HepG2 (cell line): ENCODE results near the gene ABCA8. TPM values are rescaled to one million over a fixed set of nuclear protein-coding genes. Genes with fewer than 3 reads are reported as not detected.

ENCODE experiments used
- FOXO1 ChIP-seq: sonication (generic); formaldehyde crosslinking; IDR thresholded peaks from 2 replicates; pipeline ENCODE4 v1.4.0; 2020; ENCODE audit warnings: missing genetic modification reagents
- HCFC1 ChIP-seq: fragments of 150-350 bp; IDR thresholded peaks from 2 replicates; pipeline ENCODE4 v1.6.1; 2014; ENCODE audit warnings: low read depth, low read length
- HDAC2 ChIP-seq: sonication (generic); formaldehyde crosslinking; IDR thresholded peaks from 2 replicates; pipeline ENCODE4 v1.4.0; 2020; ENCODE audit warnings: missing genetic modification reagents
- HOXD1 ChIP-seq: sonication (generic); formaldehyde crosslinking; IDR thresholded peaks from 2 replicates; pipeline ENCODE4 v1.5.0; 2020; ENCODE audit warnings: missing genetic modification reagents
- MBNL3 ChIP-seq: fragments of 250-450 bp; sonication (Bioruptor Pico); conservative IDR thresholded peaks from 2 replicates; pipeline ENCODE4 v1.8.0; 2022; ENCODE audit warnings: mild to moderate bottlenecking, inconsistent platforms
- MED1 ChIP-seq: sonication (generic); formaldehyde crosslinking; IDR thresholded peaks from 2 replicates; pipeline ENCODE4 v1.4.0; 2020; ENCODE audit warnings: missing genetic modification reagents
- MIER3 ChIP-seq: IDR thresholded peaks from 2 replicates; pipeline ENCODE4 v1.6.1; 2016; ENCODE audit warnings: missing compliant biosample characterization, borderline replicate concordance
- NAIF1 ChIP-seq: sonication (generic); formaldehyde crosslinking; IDR thresholded peaks from 2 replicates; pipeline ENCODE4 v1.5.0; 2020; ENCODE audit warnings: mild to moderate bottlenecking, missing genetic modification reagents, borderline replicate concordance
- NCOA2 ChIP-seq: sonication (generic); formaldehyde crosslinking; IDR thresholded peaks from 2 replicates; pipeline ENCODE4 v1.8.0; 2022; ENCODE audit warnings: inconsistent platforms
- NFKBIZ ChIP-seq: IDR thresholded peaks from 2 replicates; pipeline ENCODE4 v1.6.1; 2018; ENCODE audit warnings: missing genetic modification reagents, missing compliant biosample characterization
- NR2F6 ChIP-seq, 2 experiments: IDR thresholded peaks; 2 replicates each; pipeline ENCODE4 v1.6.1; 2016; ENCODE audit warnings: antibody characterized with exemption in 1 of 2, mild to moderate bottlenecking in 1 of 2
- RNF2 ChIP-seq: fragments of 450-650 bp; conservative IDR thresholded peaks from 2 replicates; pipeline ENCODE4 v1.6.1; 2016; ENCODE audit warnings: low read depth
- RXRB ChIP-seq: IDR thresholded peaks from 2 replicates; pipeline ENCODE4 v1.6.1; 2016; ENCODE audit warnings: borderline replicate concordance, missing genetic modification reagents, missing compliant biosample characterization
- SNAPC2 ChIP-seq: sonication (generic); formaldehyde crosslinking; IDR thresholded peaks from 2 replicates; pipeline ENCODE4 v1.8.1; 2022; ENCODE audit warnings: mild to moderate bottlenecking, missing genetic modification reagents
- SOX13 ChIP-seq, 3 experiments: fragments of 450-650 bp in 1 of 3; sonication (generic) in 1 of 3; formaldehyde crosslinking in 1 of 3; IDR thresholded peaks in 2 of 3; conservative IDR thresholded peaks in 1 of 3; 2 replicates each; pipeline versions ENCODE4 v1.5.0 to v1.6.1; 2016 to 2020; ENCODE audit warnings: antibody characterized with exemption in 1 of 3, mild to moderate bottlenecking in 1 of 3, missing compliant biosample characterization in 1 of 3, missing genetic modification reagents in 1 of 3, moderate library complexity in 1 of 3
- XRCC5 ChIP-seq: fragments of 200-400 bp; formaldehyde crosslinking; optimal IDR thresholded peaks from 2 replicates; pipeline ENCODE3; 2017; ENCODE audit warnings: mild to moderate bottlenecking, low read length
- ZFY ChIP-seq: sonication (generic); formaldehyde crosslinking; IDR thresholded peaks from 2 replicates; pipeline ENCODE4 v1.4.0; 2020; ENCODE audit warnings: missing genetic modification reagents
- ZNF496 ChIP-seq: sonication (generic); formaldehyde crosslinking; IDR thresholded peaks from 2 replicates; pipeline ENCODE4 v1.8.1; 2023; ENCODE audit warnings: mild to moderate bottlenecking, moderate library complexity, missing genetic modification reagents; ENCODE audit not compliant: insufficient replicate concordance
- ZNF547 ChIP-seq: sonication (generic); formaldehyde crosslinking; IDR thresholded peaks from 2 replicates; pipeline ENCODE4 v1.5.1; 2020; ENCODE audit warnings: mild to moderate bottlenecking, missing genetic modification reagents
- ZNF773 ChIP-seq: sonication (generic); formaldehyde crosslinking; IDR thresholded peaks from 2 replicates; pipeline ENCODE4 v1.4.0; 2020; ENCODE audit warnings: missing genetic modification reagents, borderline replicate concordance
- polyA plus RNA-seq, 8 experiments: library from polyadenylated mRNA; depleted of rRNA in 3 of 8; stranded (reverse) in 7 of 8; unstranded in 1 of 8; fragments of >200 nt; fragmentation: Illumina TruSeq in 4 of 8; extraction: Trizol in 4 of 8; gene quantifications; 2 replicates each; pipeline versions ENCODE4 v1.2.1 to v1.2.3, GENCODE V29; 2011 to 2016; ENCODE audit warnings: low read depth in 4 of 8, missing spikeins in 1 of 8, mixed read lengths in 1 of 8; ENCODE audit not compliant: insufficient read depth in 1 of 8
- total RNA-seq, 5 experiments: library from RNA; depleted of rRNA; stranded (reverse); fragments of >200 nt; fragmentation: Illumina TruSeq; extraction: Trizol; gene quantifications; 2 replicates each; pipeline ENCODE4 v1.2.3, GENCODE V29; 2016; ENCODE audit warnings: low read depth in 1 of 5
- TF ChIP-seq, protein P1 (sequence below): IDR thresholded peaks from 2 replicates; pipeline ENCODE4 v1.4.0; 2020; ENCODE audit warnings: mild to moderate bottlenecking, missing genetic modification reagents
- TF ChIP-seq, protein P2 (sequence below): sonication (generic); formaldehyde crosslinking; IDR thresholded peaks from 2 replicates; pipeline ENCODE4 v1.8.1; 2023; ENCODE audit warnings: mild to moderate bottlenecking, inconsistent platforms, moderate library complexity, missing genetic modification reagents, borderline replicate concordance
- TF ChIP-seq, protein P3 (sequence below): sonication (generic); formaldehyde crosslinking; conservative IDR thresholded peaks from 2 replicates; pipeline ENCODE4 v1.4.0; 2020; ENCODE audit warnings: missing genetic modification reagents

Gene ABCA8
- total and polyA plus RNA-seq, 2 of the 13 experiments (the other 11 are each of a cell fraction or from before 2014, with no cell fraction given) = 0.05 to 0.18 TPM

DNA sequence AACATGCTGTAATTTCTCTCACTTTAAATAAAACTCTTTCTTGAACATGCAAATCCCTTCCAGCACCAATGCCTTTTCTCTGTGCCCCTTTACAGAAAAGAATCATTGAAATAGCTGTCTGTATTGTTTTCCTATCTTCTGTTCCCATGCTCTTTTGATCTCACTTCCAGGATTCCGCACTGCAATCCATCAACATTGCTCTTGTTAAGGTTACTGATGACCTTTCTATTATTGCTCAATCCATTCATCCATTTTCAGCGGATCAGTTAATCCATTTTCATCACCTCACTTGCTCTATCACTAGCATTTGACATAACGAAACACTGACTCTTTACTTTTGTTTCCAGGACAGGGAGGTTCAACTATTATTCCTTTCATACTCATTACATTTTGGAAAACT, 130.5 kb downstream of the ABCA8 start (continued):
- TF ChIP-seq, protein P1, sequence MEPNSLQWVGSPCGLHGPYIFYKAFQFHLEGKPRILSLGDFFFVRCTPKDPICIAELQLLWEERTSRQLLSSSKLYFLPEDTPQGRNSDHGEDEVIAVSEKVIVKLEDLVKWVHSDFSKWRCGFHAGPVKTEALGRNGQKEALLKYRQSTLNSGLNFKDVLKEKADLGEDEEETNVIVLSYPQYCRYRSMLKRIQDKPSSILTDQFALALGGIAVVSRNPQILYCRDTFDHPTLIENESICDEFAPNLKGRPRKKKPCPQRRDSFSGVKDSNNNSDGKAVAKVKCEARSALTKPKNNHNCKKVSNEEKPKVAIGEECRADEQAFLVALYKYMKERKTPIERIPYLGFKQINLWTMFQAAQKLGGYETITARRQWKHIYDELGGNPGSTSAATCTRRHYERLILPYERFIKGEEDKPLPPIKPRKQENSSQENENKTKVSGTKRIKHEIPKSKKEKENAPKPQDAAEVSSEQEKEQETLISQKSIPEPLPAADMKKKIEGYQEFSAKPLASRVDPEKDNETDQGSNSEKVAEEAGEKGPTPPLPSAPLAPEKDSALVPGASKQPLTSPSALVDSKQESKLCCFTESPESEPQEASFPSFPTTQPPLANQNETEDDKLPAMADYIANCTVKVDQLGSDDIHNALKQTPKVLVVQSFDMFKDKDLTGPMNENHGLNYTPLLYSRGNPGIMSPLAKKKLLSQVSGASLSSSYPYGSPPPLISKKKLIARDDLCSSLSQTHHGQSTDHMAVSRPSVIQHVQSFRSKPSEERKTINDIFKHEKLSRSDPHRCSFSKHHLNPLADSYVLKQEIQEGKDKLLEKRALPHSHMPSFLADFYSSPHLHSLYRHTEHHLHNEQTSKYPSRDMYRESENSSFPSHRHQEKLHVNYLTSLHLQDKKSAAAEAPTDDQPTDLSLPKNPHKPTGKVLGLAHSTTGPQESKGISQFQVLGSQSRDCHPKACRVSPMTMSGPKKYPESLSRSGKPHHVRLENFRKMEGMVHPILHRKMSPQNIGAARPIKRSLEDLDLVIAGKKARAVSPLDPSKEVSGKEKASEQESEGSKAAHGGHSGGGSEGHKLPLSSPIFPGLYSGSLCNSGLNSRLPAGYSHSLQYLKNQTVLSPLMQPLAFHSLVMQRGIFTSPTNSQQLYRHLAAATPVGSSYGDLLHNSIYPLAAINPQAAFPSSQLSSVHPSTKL (CRISPR knock-in tag) = peak; percentile 86
- no peak for TF ChIP-seq NAIF1
- 0 out of 2 replicates have a peak, but pooled peaks have one; percentile 24 for TF ChIP-seq HOXD1 (CRISPR knock-in tag)
- no peak for TF ChIP-seq HDAC2 (CRISPR knock-in tag)
- no peak for TF ChIP-seq XRCC5
- no peak for TF ChIP-seq ZNF496 (CRISPR knock-in tag)
- TF ChIP-seq ZFY (CRISPR knock-in tag) = no peak
- peak; percentile 79 for TF ChIP-seq MED1 (CRISPR knock-in tag)
- peak; percentile 40; the same call in 1 of the 2 replicates for TF ChIP-seq FOXO1 (CRISPR knock-in tag)
- TF ChIP-seq HCFC1 = no peak
- TF ChIP-seq, protein P2, sequence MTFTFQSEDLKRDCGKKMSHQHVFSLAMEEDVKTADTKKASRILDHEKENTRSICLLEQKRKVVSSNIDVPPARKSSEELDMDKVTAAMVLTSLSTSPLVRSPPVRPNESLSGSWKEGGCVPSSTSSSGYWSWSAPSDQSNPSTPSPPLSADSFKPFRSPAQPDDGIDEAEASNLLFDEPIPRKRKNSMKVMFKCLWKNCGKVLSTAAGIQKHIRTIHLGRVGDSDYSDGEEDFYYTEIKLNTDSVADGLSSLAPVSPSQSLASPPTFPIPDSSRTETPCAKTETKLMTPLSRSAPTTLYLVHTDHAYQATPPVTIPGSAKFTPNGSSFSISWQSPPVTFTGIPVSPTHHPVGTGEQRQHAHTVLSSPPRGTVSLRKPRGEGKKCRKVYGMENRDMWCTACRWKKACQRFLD (CRISPR knock-in tag) = no peak
- peak; percentile 45; the same call in 1 of the 2 replicates for TF ChIP-seq SOX13 (IDR thresholded peaks at IDR 0.05)
- peak in 1 of 2 experiments; percentile 97; a peak in 2 of 4 replicates for TF ChIP-seq SOX13 (CRISPR knock-in tag; conservative IDR thresholded peaks at IDR 0.05 in 1 of 2, IDR thresholded peaks at IDR 0.05 in 1 of 2)
- peak; percentile 59; the same call in 1 of the 2 replicates for TF ChIP-seq NR2F6 (IDR thresholded peaks at IDR 0.05)
- TF ChIP-seq NR2F6 (CRISPR knock-in tag; IDR thresholded peaks at IDR 0.05) = peak; percentile 83
- no peak for TF ChIP-seq ZNF773 (CRISPR knock-in tag)
- peak; percentile 32; the same call in 1 of the 2 replicates for TF ChIP-seq MIER3 (CRISPR knock-in tag)
- peak; percentile 78 for TF ChIP-seq NCOA2 (CRISPR knock-in tag)
- TF ChIP-seq NFKBIZ = peak; percentile 77; the same call in 1 of the 2 replicates
- 0 out of 2 replicates have a peak, but pooled peaks have one; percentile 38 for TF ChIP-seq SNAPC2 (CRISPR knock-in tag)
- peak; percentile 66 for TF ChIP-seq RXRB
- TF ChIP-seq, protein P3, sequence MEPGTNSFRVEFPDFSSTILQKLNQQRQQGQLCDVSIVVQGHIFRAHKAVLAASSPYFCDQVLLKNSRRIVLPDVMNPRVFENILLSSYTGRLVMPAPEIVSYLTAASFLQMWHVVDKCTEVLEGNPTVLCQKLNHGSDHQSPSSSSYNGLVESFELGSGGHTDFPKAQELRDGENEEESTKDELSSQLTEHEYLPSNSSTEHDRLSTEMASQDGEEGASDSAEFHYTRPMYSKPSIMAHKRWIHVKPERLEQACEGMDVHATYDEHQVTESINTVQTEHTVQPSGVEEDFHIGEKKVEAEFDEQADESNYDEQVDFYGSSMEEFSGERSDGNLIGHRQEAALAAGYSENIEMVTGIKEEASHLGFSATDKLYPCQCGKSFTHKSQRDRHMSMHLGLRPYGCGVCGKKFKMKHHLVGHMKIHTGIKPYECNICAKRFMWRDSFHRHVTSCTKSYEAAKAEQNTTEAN (CRISPR knock-in tag) = no peak
- TF ChIP-seq MBNL3 = no peak
- no peak for TF ChIP-seq RNF2
- TF ChIP-seq ZNF547 (CRISPR knock-in tag) = no peak
- TF ChIP-seq, all 625 proteins: peak for 51
